ENCODE data around the gene IL22RA2. TPM values are rescaled to one million over a fixed set of nuclear protein-coding genes. Genes with fewer than 3 reads are reported as not detected.

Gene IL22RA2
- total RNA-seq, 1 experiment from 2014 or later = not detected

- Histone ChIP-seq H3K4me3 (ENCODE audit: low read length) (no peak overlapping the region), H3K27me3 (ENCODE audit: low read length) (no peaks in the 10 kb centered on the region), H3K9me2 (replicated peaks; ENCODE audit: insufficient read depth, low read length) (no peaks in the 10 kb centered on the region), H4K20me1 (ENCODE audit: insufficient read depth, low read depth, low read length) (no peaks in the 10 kb centered on the region), H3K79me2 (ENCODE audit: low read length) (no peaks in the 10 kb centered on the region), H3K9me3 (ENCODE audit: low read length) (peaks cover 14% of the 10 kb centered on the region), H2AFZ (ENCODE audit: low read length) (no peak overlapping the region), H3K27ac (ENCODE audit: low read length) (no peak overlapping the region), H3K4me1 (ENCODE audit: low read length) (peaks cover 6% of the 10 kb centered on the region), H3K9ac (ENCODE audit: low read length) (no peak overlapping the region), H3K36me3 (ENCODE audit: insufficient read depth, low read length) (no peaks in the 10 kb centered on the region), H3K4me2 (ENCODE audit: low read depth, low read length, poor library complexity, severe bottlenecking) (no peak overlapping the region)
- no peak for DNase-seq
Observed at GRCh38 chr6:137177611-137178010, 4.2 kb upstream of the IL22RA2 start.

- no peaks in the 10 kb centered on the region for H3K79me2 ChIP-seq (ENCODE audit: low read length)
Observed at GRCh38 chr6:137176729-137177128, 3.3 kb upstream of the IL22RA2 start.

GRCh38 chr6:137175868-137176245, 2.4 kb upstream of the IL22RA2 start:
- no peak overlapping the region for H3K27ac ChIP-seq (ENCODE audit: low read length)
- H3K36me3 ChIP-seq (ENCODE audit: insufficient read depth, low read length) = no peaks in the 10 kb centered on the region
- H3K9ac ChIP-seq (ENCODE audit: low read length) = no peak overlapping the region
- H3K9me3 ChIP-seq (ENCODE audit: low read length) = no peaks in the 10 kb centered on the region
- no peaks in the 10 kb centered on the region for H4K20me1 ChIP-seq (ENCODE audit: insufficient read depth, low read depth, low read length)
- no peak overlapping the region for H3K4me3 ChIP-seq (ENCODE audit: low read length)
- H2AFZ ChIP-seq (ENCODE audit: low read length) = 0 out of 2 replicates have a peak overlapping the region, but pooled peaks have one; percentile 31
- no peaks in the 10 kb centered on the region for H3K27me3 ChIP-seq (ENCODE audit: low read length)
- H3K79me2 ChIP-seq (ENCODE audit: low read length) = no peaks in the 10 kb centered on the region
- H3K4me2 ChIP-seq (ENCODE audit: low read depth, low read length, poor library complexity, severe bottlenecking) = no peak overlapping the region
- no peak for DNase-seq
- H3K4me1 ChIP-seq (ENCODE audit: low read length) = peaks cover 23% of the 10 kb centered on the region
- H3K9me2 ChIP-seq (replicated peaks; ENCODE audit: insufficient read depth, low read length) = no peaks in the 10 kb centered on the region

More at GRCh38 chr6:137176729-137177128, 3.3 kb upstream of the IL22RA2 start:
- peaks cover 6% of the 10 kb centered on the region for H3K9me3 ChIP-seq (ENCODE audit: low read length)
- H3K9ac ChIP-seq (ENCODE audit: low read length) = no peak overlapping the region
- H3K4me3 ChIP-seq (ENCODE audit: low read length) = no peak overlapping the region
- no peaks in the 10 kb centered on the region for H3K9me2 ChIP-seq (replicated peaks; ENCODE audit: insufficient read depth, low read length)
- H3K27me3 ChIP-seq (ENCODE audit: low read length) = no peaks in the 10 kb centered on the region
- no peak overlapping the region for H3K4me2 ChIP-seq (ENCODE audit: low read depth, low read length, poor library complexity, severe bottlenecking)
- H4K20me1 ChIP-seq (ENCODE audit: insufficient read depth, low read depth, low read length) = no peaks in the 10 kb centered on the region
- DNase-seq = no peak
- H3K27ac ChIP-seq (ENCODE audit: low read length) = no peak overlapping the region
- H2AFZ ChIP-seq (ENCODE audit: low read length) = no peak overlapping the region
- peaks cover 14% of the 10 kb centered on the region for H3K4me1 ChIP-seq (ENCODE audit: low read length)
- H3K36me3 ChIP-seq (ENCODE audit: insufficient read depth, low read length) = no peaks in the 10 kb centered on the region

- Histone ChIP-seq H2AFZ (ENCODE audit: low read length) (0 out of 2 replicates have a peak overlapping the region, but pooled peaks have one; percentile 31), H3K27ac (ENCODE audit: low read length) (no peak overlapping the region), H3K9ac (ENCODE audit: low read length) (no peak overlapping the region), H4K20me1 (ENCODE audit: insufficient read depth, low read depth, low read length) (no peaks in the 10 kb centered on the region), H3K9me2 (replicated peaks; ENCODE audit: insufficient read depth, low read length) (no peaks in the 10 kb centered on the region), H3K4me1 (ENCODE audit: low read length) (peaks cover 26% of the 10 kb centered on the region), H3K79me2 (ENCODE audit: low read length) (no peaks in the 10 kb centered on the region), H3K4me2 (ENCODE audit: low read depth, low read length, poor library complexity, severe bottlenecking) (no peak overlapping the region), H3K9me3 (ENCODE audit: low read length) (no peaks in the 10 kb centered on the region), H3K27me3 (ENCODE audit: low read length) (no peaks in the 10 kb centered on the region), H3K4me3 (ENCODE audit: low read length) (no peak overlapping the region), H3K36me3 (ENCODE audit: insufficient read depth, low read length) (no peaks in the 10 kb centered on the region)
- no peak for DNase-seq
Observed at GRCh38 chr6:137175157-137175867, 1.9 kb upstream of the IL22RA2 start.

- Histone ChIP-seq H3K27ac (ENCODE audit: low read length) (no peak overlapping the region), H3K79me2 (ENCODE audit: low read length) (no peaks in the 10 kb centered on the region)
Observed at GRCh38 chr6:137172734-137173431, 561 bp downstream of the IL22RA2 start.

GRCh38 chr6:137171824-137172733, 1.4 kb downstream of the IL22RA2 start:
- H3K4me1 ChIP-seq (ENCODE audit: low read length) = peaks cover 26% of the 10 kb centered on the region
- H3K9ac ChIP-seq (ENCODE audit: low read length) = no peak overlapping the region
- no peaks in the 10 kb centered on the region for H3K9me3 ChIP-seq (ENCODE audit: low read length)
- H3K79me2 ChIP-seq (ENCODE audit: low read length) = no peaks in the 10 kb centered on the region
- DNase-seq = no peak
- no peak overlapping the region for H3K4me2 ChIP-seq (ENCODE audit: low read depth, low read length, poor library complexity, severe bottlenecking)
- H3K4me3 ChIP-seq (ENCODE audit: low read length) = no peak overlapping the region
- H3K9me2 ChIP-seq (replicated peaks; ENCODE audit: insufficient read depth, low read length) = no peaks in the 10 kb centered on the region
- no peaks in the 10 kb centered on the region for H3K36me3 ChIP-seq (ENCODE audit: insufficient read depth, low read length)
- no peak overlapping the region for H3K27ac ChIP-seq (ENCODE audit: low read length)
- H2AFZ ChIP-seq (ENCODE audit: low read length) = 0 out of 2 replicates have a peak overlapping the region, but pooled peaks have one; percentile 14
- no peaks in the 10 kb centered on the region for H4K20me1 ChIP-seq (ENCODE audit: insufficient read depth, low read depth, low read length)
- no peaks in the 10 kb centered on the region for H3K27me3 ChIP-seq (ENCODE audit: low read length)

More at GRCh38 chr6:137172734-137173431, 561 bp downstream of the IL22RA2 start:
- no peaks in the 10 kb centered on the region for H3K9me2 ChIP-seq (replicated peaks; ENCODE audit: insufficient read depth, low read length)
- DNase-seq = no peak
- no peak overlapping the region for H3K4me3 ChIP-seq (ENCODE audit: low read length)
- no peak overlapping the region for H2AFZ ChIP-seq (ENCODE audit: low read length)
- no peaks in the 10 kb centered on the region for H3K9me3 ChIP-seq (ENCODE audit: low read length)
- no peak overlapping the region for H3K4me2 ChIP-seq (ENCODE audit: low read depth, low read length, poor library complexity, severe bottlenecking)
- no peaks in the 10 kb centered on the region for H3K27me3 ChIP-seq (ENCODE audit: low read length)
- no peaks in the 10 kb centered on the region for H4K20me1 ChIP-seq (ENCODE audit: insufficient read depth, low read depth, low read length)
- no peak overlapping the region for H3K9ac ChIP-seq (ENCODE audit: low read length)
- no peaks in the 10 kb centered on the region for H3K36me3 ChIP-seq (ENCODE audit: insufficient read depth, low read length)
- H3K4me1 ChIP-seq (ENCODE audit: low read length) = peaks cover 26% of the 10 kb centered on the region

- no peak overlapping the region for H3K9ac ChIP-seq (ENCODE audit: low read length)
- H3K4me3 ChIP-seq (ENCODE audit: low read length) = no peak overlapping the region
- H3K36me3 ChIP-seq (ENCODE audit: insufficient read depth, low read length) = no peaks in the 10 kb centered on the region
- H2AFZ ChIP-seq (ENCODE audit: low read length) = peak overlapping the region; percentile 45; the same call in 1 of the 2 replicates
- H3K27me3 ChIP-seq (ENCODE audit: low read length) = no peaks in the 10 kb centered on the region
- DNase-seq = no peak
- no peaks in the 10 kb centered on the region for H3K9me3 ChIP-seq (ENCODE audit: low read length)
- no peaks in the 10 kb centered on the region for H3K9me2 ChIP-seq (replicated peaks; ENCODE audit: insufficient read depth, low read length)
- no peaks in the 10 kb centered on the region for H4K20me1 ChIP-seq (ENCODE audit: insufficient read depth, low read depth, low read length)
- H3K4me1 ChIP-seq (ENCODE audit: low read length) = peaks cover 30% of the 10 kb centered on the region
- H3K79me2 ChIP-seq (ENCODE audit: low read length) = no peaks in the 10 kb centered on the region
- no peak overlapping the region for H3K27ac ChIP-seq (ENCODE audit: low read length)
- no peak overlapping the region for H3K4me2 ChIP-seq (ENCODE audit: low read depth, low read length, poor library complexity, severe bottlenecking)
Observed at GRCh38 chr6:137171053-137171374, 2.4 kb downstream of the IL22RA2 start.

Data from Karpas-422 (cell line).